ES-I3 (cell line): ENCODE measurements around the gene SIAH3.

Experiments used
- H3K36me3 ChIP-seq: 2 replicates; pipeline ENCODE4 v1.6.1; 2013; ENCODE audit warnings: mild to moderate bottlenecking, low read length, control low read depth, moderate library complexity; ENCODE audit not compliant: insufficient read depth
- H3K4me1 ChIP-seq: 2 replicates; pipeline ENCODE4 v1.6.1; 2013; ENCODE audit warnings: mild to moderate bottlenecking, control low read depth, low read length; ENCODE audit not compliant: insufficient read depth
- H3K9ac ChIP-seq: 2 replicates; pipeline ENCODE4 v1.6.1; 2013; ENCODE audit warnings: low read depth, mild to moderate bottlenecking, low read length, moderate library complexity
- H3K9me3 ChIP-seq: 2 replicates; pipeline ENCODE4 v1.6.1; 2013; ENCODE audit warnings: mild to moderate bottlenecking, low read length, moderate library complexity; ENCODE audit not compliant: control insufficient read depth, insufficient read depth

SIAH3 gene

GRCh38 chr13:45796426-45797235 is 54.9 kb downstream of the SIAH3 start:
- Histone ChIP-seq H3K36me3 (no peaks in the 10 kb centered on the region), H3K9ac (no peak overlapping the region), H3K9me3 (no peaks in the 10 kb centered on the region), H3K4me1 (no peaks in the 10 kb centered on the region)

GRCh38 chr13:45792827-45793303 is 58.7 kb downstream of the SIAH3 start:
- no peak overlapping the region for H3K9ac ChIP-seq
- H3K4me1 ChIP-seq = no peaks in the 10 kb centered on the region
- no peaks in the 10 kb centered on the region for H3K9me3 ChIP-seq
- H3K36me3 ChIP-seq = no peaks in the 10 kb centered on the region

- Histone ChIP-seq H3K36me3 (no peaks in the 10 kb centered on the region), H3K9me3 (no peaks in the 10 kb centered on the region), H3K4me1 (no peaks in the 10 kb centered on the region), H3K9ac (no peak overlapping the region)
Measured at GRCh38 chr13:45788011-45788410, 63.5 kb downstream of the SIAH3 start.

GRCh38 chr13:45787346-45787745 is 64.2 kb downstream of the SIAH3 start:
- no peaks in the 10 kb centered on the region for H3K4me1 ChIP-seq
- no peaks in the 10 kb centered on the region for H3K36me3 ChIP-seq
- no peaks in the 10 kb centered on the region for H3K9me3 ChIP-seq
- no peak overlapping the region for H3K9ac ChIP-seq

- H3K4me1 ChIP-seq = no peaks in the 10 kb centered on the region
- H3K9me3 ChIP-seq = no peaks in the 10 kb centered on the region
- H3K9ac ChIP-seq = no peak overlapping the region
- no peaks in the 10 kb centered on the region for H3K36me3 ChIP-seq
Measured at GRCh38 chr13:45786293-45786920, 65.1 kb downstream of the SIAH3 start.

GRCh38 chr13:45784755-45785675 is 66.5 kb downstream of the SIAH3 start:
- H3K9me3 ChIP-seq = no peaks in the 10 kb centered on the region
- no peaks in the 10 kb centered on the region for H3K4me1 ChIP-seq
- no peaks in the 10 kb centered on the region for H3K36me3 ChIP-seq

GRCh38 chr13:45783346-45784043 is 68.1 kb downstream of the SIAH3 start:
- Histone ChIP-seq H3K36me3 (no peaks in the 10 kb centered on the region), H3K4me1 (no peaks in the 10 kb centered on the region), H3K9ac (no peak overlapping the region), H3K9me3 (no peaks in the 10 kb centered on the region)

More at GRCh38 chr13:45784755-45785675, 66.5 kb downstream of the SIAH3 start:
- no peak overlapping the region for H3K9ac ChIP-seq

GRCh38 chr13:45782327-45783045 is 69.1 kb downstream of the SIAH3 start:
- H3K4me1 ChIP-seq = no peaks in the 10 kb centered on the region
- no peaks in the 10 kb centered on the region for H3K36me3 ChIP-seq
- no peaks in the 10 kb centered on the region for H3K9me3 ChIP-seq
- no peak overlapping the region for H3K9ac ChIP-seq

- no peaks in the 10 kb centered on the region for H3K9me3 ChIP-seq
- no peak overlapping the region for H3K9ac ChIP-seq
- H3K4me1 ChIP-seq = no peaks in the 10 kb centered on the region
- H3K36me3 ChIP-seq = no peaks in the 10 kb centered on the region
Measured at GRCh38 chr13:45781553-45782326, 69.8 kb downstream of the SIAH3 start.

GRCh38 chr13:45779901-45780300 is 71.7 kb downstream of the SIAH3 start:
- H3K9ac ChIP-seq = no peak overlapping the region
- H3K9me3 ChIP-seq = no peaks in the 10 kb centered on the region
- H3K36me3 ChIP-seq = no peaks in the 10 kb centered on the region
- H3K4me1 ChIP-seq = peaks cover 8% of the 10 kb centered on the region

- no peak overlapping the region for H3K9ac ChIP-seq
- H3K9me3 ChIP-seq = no peaks in the 10 kb centered on the region
- peaks cover 8% of the 10 kb centered on the region for H3K4me1 ChIP-seq
- H3K36me3 ChIP-seq = no peaks in the 10 kb centered on the region
Measured at GRCh38 chr13:45778882-45779281, 72.7 kb downstream of the SIAH3 start.

- Histone ChIP-seq H3K9me3 (no peaks in the 10 kb centered on the region), H3K36me3 (no peaks in the 10 kb centered on the region), H3K9ac (no peak overlapping the region), H3K4me1 (peaks cover 15% of the 10 kb centered on the region)
Measured at GRCh38 chr13:45776748-45777147, 74.8 kb downstream of the SIAH3 start.
